Cardiac fibroblast (primary cell): ENCODE data around the gene RANGRF.

Source experiments
- DNase-seq, 2 donors: peaks; one replicate each; pipeline versions ENCODE4 v3.0.0 to v3.0.0-alpha.2; 2010; ENCODE audit warnings: low read depth in 2 of 2
- H3K4me3 ChIP-seq, 2 donors: replicated peaks in 1 of 2; 1 replicate in 1 of 2; 2 replicates in 1 of 2; pipeline ENCODE4 v1.5.1; 2011; ENCODE audit warnings: low read depth in 2 of 2, low read length in 2 of 2, mild to moderate bottlenecking in 2 of 2, moderate library complexity in 1 of 2
- CTCF ChIP-seq: IDR thresholded peaks from one replicate; pipeline ENCODE4 v1.5.1; 2011; ENCODE audit warnings: low read depth, mild to moderate bottlenecking, low read length, inconsistent platforms

RANGRF gene

GRCh38 chr17:8322061-8322460, 33.6 kb downstream of the RANGRF start:
- no peak for TF ChIP-seq CTCF
- no peak overlapping the region for H3K4me3 ChIP-seq
- DNase-seq: no peak

- no peak for TF ChIP-seq CTCF
- no peak overlapping the region for H3K4me3 ChIP-seq
- no peak for DNase-seq
Observed at GRCh38 chr17:8324132-8324531, 35.7 kb downstream of the RANGRF start.

GRCh38 chr17:8324923-8325322, 36.5 kb downstream of the RANGRF start:
- DNase-seq: no peak
- H3K4me3 ChIP-seq: no peak overlapping the region
- no peak for TF ChIP-seq CTCF

- no peak for TF ChIP-seq CTCF
- peak overlapping the region; percentile 46 to 51 for H3K4me3 ChIP-seq
- peak; percentile 36 to 45 for DNase-seq
Observed at GRCh38 chr17:8326511-8327302, 38.2 kb downstream of the RANGRF start.

- no peak for TF ChIP-seq CTCF
- no peak for DNase-seq
- H3K4me3 ChIP-seq: peak overlapping the region; percentile 46 to 51
Observed at GRCh38 chr17:8327303-8327649, 38.8 kb downstream of the RANGRF start.

GRCh38 chr17:8332128-8332527, 43.7 kb downstream of the RANGRF start:
- TF ChIP-seq CTCF: no peak
- DNase-seq: no peak
- no peak overlapping the region for H3K4me3 ChIP-seq

- no peak for DNase-seq
- TF ChIP-seq CTCF: no peak
- no peak overlapping the region for H3K4me3 ChIP-seq
Observed at GRCh38 chr17:8332688-8333087, 44.2 kb downstream of the RANGRF start.
